CD4-positive, alpha-beta T cell treated with Interleukin-15 for 1 hour (primary cell): ENCODE data around the gene CNTD1.
"Not testable (repeated sequence)": the region's sequence is repeated elsewhere in the genome, so short reads cannot be mapped to it uniquely, and the experiment has no call there.

Experiments
- DNase-seq: peaks from one replicate; pipeline ENCODE4 v3.0.0-alpha.2; 2020

CNTD1 gene

DNA sequence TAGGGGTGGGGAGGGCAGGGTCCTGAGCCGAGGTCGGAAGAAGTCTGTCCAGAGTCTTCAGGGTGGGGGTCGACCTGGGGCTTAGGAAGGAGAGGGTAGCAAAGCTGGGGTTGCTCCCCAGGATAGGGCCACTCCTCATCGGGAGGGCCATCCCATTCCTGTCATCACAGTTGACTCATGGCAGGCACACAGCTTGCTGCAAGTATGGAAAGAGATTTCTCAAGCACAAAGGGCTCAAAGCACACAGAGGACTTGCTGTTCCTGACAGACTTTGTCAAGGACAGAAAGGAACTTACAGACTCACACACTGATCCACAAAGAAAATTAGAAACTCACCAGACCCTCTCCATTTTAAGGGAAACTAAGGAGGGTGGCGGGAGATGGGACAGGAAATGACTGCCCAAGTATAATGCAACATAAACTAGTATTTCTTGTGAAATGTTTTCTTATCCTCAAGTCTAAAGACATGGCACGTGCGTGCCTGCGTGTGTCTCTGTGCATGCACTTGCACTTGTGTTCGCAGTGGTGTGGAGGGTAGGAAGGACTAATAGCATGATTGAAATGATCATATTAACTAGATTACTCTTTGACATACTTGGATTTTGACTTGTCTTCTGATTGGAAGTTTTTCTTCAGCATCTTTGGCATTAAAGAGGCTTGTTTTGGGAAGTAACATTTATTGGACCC, 48.1 kb downstream of the CNTD1 start:
- DNase-seq = no peak

DNA sequence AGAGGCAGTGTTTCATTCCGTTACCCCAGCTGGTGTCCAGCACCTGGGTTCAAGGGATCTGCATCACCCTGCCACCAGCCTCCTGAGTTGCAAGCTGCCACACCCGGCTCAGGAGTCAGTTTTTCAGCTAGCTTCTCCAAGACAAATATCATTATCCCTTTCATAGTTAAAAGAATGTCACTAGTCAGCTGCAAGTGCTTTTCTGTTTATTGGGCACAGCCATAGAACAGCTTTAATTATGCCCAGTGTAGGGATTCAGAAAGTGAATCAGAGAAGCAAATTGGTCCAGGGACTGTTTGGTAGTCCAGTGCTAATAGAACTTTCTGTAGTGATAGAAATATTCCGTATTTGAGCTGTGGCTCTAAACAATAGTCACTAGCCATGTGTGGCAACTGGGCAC, 49.4 kb downstream of the CNTD1 start:
- DNase-seq = no peak

DNA sequence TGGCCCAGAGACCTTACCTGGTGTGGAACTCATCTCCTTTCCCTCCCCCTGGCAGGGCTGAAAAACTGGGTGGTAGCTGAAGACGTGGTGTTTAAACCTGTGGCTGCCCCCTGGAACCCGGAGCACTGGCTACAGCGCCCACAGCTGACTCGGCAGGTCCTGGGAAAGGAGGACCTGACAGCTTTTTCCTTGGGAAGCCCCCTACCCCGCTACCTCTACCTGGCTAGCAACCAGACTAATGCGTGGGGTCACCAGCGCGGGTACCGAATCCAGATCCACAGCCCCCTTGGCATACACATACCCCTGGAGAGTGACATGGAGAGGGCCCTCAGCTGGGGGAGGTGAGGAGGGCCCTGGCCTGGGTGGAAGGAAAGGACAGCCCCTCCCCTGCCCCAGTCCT, 50.4 kb downstream of the CNTD1 start:
- no peak for DNase-seq

DNA sequence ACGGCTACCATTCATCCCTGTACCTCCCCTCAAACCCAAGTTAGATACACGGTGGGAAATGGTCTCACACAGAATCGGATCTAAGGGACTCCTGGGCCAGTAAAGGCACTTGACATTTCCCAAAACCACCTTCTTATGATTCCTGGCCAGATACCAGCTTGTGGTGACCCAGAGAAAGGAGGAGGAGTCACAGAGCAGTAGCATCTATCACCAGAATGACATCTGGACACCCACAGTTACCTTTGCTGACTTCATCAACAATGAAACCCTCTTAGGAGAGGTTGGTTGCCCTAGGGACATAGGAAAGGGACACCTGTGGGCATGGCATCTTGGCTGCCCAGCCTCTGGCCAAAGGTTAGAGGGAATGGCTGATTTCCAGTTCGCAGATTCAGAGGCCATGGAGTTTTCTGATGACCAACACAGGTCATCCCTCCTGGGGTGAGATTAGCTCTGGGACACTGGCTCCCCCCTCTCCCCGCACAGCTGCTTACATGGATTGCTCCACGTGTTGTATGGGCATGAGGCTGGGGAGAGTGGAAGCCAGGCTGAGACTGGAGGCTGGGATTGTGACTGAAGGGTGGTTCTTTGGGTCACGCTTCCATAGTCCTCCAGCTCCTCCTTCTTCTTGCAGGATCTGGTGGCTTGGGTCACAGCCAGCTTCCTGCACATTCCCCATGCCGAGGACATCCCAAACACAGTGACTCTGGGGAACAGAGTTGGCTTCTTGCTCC, 51.0 kb downstream of the CNTD1 start:
- DNase-seq = no peak

DNA sequence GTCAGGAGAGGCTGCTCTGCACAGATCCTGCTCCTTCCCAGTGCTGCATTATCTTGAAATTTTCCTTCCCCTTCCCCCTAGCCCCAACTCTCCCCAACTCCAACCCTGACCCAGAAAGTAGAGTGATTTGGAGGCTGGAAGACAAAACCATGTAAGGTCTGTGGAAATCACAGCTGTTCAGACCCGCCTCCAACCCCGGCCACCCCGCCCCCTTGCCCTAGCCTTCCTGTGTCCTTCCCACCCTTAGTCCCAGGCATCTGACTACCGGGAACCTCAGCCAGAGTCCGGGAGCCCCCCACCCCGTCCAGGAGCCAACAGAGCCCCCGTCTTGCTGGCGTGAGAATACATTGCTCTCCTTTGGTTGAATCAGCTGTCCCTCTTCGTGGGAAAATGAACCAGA, 52.3 kb downstream of the CNTD1 start, which contains the start of gene AOC3:
Gene AOC3, plus strand, starts transcription at position 246 of the 400 bp plus-strand sequence. Its CDS starts 145 bp downstream, at position 391.
- DNase-seq = no peak

DNA sequence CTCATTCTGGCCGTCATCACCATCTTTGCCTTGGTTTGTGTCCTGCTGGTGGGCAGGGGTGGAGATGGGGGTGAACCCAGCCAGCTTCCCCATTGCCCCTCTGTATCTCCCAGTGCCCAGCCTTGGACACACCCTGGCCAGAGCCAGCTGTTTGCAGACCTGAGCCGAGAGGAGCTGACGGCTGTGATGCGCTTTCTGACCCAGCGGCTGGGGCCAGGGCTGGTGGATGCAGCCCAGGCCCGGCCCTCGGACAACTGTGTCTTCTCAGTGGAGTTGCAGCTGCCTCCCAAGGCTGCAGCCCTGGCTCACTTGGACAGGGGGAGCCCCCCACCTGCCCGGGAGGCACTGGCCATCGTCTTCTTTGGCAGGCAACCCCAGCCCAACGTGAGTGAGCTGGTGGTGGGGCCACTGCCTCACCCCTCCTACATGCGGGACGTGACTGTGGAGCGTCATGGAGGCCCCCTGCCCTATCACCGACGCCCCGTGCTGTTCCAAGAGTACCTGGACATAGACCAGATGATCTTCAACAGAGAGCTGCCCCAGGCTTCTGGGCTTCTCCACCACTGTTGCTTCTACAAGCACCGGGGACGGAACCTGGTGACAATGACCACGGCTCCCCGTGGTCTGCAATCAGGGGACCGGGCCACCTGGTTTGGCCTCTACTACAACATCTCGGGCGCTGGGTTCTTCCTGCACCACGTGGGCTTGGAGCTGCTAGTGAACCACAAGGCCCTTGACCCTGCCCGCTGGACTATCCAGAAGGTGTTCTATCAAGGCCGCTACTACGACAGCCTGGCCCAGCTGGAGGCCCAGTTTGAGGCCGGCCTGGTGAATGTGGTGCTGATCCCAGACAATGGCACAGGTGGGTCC, 52.9 kb downstream of the CNTD1 start:
- DNase-seq = not testable (repeated sequence)

DNA sequence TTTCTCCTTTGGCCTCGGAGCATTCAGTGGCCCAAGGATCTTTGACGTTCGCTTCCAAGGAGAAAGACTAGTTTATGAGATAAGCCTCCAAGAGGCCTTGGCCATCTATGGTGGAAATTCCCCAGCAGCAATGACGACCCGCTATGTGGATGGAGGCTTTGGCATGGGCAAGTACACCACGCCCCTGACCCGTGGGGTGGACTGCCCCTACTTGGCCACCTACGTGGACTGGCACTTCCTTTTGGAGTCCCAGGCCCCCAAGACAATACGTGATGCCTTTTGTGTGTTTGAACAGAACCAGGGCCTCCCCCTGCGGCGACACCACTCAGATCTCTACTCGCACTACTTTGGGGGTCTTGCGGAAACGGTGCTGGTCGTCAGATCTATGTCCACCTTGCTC, 53.7 kb downstream of the CNTD1 start:
- no peak for DNase-seq

DNA sequence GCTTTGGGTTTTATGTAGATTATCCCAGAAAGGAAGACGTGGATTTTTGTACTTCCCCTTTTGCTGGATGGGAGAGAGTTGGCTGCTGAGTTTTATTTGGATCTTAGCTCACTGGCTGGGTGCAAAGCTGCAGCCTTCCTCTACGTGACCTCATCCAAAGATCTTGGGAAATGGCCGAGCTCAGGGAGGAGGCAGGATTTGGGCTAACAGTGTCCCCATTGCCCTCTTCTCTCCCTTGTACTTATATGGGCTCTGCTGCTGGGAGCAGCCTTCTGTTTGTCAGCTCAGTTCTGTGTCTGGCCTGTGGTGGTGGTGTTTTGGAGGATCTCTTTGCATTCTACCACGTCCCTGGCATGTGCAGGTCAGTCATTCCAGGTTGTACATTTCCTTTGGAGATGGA, 54.3 kb downstream of the CNTD1 start:
- no peak for DNase-seq

DNA sequence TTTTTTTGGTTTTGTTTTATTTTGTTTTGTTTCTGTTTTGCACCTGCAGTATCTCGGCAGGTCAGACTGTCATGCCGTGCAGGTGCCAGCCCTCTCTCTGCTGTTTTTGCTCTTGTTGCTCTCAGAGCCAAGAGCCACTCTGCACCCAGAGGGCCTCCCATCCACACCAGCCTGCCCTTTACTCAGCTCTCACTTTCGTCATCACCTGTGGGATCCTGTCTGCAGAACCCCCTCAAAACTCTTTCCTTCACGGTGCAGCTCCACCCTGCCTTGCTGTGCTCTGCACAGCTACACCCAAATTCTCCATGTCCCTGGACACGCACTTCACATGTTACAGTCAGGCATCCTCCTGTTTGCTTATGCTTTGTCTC, 54.9 kb downstream of the CNTD1 start:
- no peak for DNase-seq

DNA sequence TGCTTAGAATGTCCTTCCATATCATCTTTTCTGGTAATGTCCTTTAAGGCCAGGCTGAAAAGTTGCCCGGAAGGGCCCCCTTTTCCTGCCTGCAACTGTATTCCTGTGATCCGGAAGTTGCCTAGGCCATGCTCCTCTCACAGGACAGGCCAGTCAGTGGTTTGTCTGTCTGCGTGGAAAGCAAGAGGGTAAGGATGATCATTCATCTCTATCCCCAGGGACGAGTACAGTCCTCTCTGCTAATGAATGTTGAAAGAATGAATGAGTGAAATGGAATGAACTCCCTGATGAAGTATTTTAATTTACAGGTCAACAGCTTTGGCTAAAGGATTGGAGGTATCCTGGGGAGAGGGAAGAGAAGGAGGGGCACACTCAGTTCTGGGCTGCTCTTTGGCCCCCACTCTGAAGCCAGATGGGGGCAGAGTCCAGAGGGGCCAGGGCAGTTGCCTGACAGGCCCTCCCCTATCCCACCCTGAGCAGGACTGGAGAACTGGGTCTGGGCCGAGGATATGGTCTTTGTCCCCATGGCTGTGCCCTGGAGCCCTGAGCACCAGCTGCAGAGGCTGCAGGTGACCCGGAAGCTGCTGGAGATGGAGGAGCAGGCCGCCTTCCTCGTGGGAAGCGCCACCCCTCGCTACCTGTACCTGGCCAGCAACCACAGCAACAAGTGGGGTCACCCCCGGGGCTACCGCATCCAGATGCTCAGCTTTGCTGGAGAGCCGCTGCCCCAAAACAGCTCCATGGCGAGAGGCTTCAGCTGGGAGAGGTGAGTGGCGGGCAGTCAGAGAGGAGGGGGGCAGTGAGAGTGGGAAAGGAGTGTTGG, 55.5 kb downstream of the CNTD1 start:
- DNase-seq = no peak

DNA sequence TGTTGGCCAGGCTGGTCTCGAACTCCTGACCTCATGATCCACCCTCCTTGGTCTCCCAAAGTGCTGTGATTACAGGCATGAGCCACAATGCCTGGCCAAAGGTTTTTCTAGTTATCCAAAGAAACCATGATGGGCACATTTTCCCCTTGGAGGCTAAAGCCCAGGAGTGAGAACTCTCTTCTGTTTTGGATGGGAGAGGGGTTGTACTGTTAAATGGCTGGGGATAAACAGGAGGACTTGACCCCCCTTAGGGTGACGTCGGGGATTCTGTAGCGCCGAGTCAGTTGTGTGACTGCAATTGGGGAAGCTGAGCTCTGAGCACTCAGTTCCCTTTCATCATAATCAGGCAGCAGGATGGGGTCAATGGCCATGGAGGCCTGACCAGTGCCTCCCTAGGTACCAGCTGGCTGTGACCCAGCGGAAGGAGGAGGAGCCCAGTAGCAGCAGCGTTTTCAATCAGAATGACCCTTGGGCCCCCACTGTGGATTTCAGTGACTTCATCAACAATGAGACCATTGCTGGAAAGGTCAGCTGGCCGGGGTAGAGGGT, 56.5 kb downstream of the CNTD1 start:
- DNase-seq = no peak

DNA sequence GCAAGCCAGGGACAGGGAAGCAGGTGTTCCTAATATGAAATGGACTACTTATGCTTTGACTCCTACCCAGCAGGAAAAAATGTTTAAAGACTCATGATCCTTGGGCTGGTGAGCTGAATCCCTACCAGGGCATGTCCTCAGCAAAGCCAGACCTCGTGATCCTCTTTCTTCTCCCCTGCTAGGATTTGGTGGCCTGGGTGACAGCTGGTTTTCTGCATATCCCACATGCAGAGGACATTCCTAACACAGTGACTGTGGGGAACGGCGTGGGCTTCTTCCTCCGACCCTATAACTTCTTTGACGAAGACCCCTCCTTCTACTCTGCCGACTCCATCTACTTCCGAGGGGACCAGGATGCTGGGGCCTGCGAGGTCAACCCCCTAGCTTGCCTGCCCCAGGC, 57.4 kb downstream of the CNTD1 start:
- not testable (repeated sequence) for DNase-seq

DNA sequence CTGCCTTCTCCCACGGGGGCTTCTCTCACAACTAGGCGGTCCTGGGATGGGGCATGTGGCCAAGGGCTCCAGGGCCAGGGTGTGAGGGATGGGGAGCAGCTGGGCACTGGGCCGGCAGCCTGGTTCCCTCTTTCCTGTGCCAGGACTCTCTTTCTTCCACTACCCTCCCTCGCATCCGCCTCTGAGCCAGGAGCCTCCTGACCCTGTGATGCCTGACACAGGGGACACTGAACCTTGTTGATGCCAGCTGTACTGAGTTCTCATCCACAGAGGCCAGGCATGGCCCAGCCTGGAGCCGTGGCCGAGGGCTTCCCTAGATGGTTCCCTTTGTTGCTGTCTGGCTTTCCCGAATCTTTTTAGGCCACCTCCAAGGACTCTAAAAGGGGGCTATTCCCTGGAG, 57.9 kb downstream of the CNTD1 start:
- not testable (repeated sequence) for DNase-seq

DNA sequence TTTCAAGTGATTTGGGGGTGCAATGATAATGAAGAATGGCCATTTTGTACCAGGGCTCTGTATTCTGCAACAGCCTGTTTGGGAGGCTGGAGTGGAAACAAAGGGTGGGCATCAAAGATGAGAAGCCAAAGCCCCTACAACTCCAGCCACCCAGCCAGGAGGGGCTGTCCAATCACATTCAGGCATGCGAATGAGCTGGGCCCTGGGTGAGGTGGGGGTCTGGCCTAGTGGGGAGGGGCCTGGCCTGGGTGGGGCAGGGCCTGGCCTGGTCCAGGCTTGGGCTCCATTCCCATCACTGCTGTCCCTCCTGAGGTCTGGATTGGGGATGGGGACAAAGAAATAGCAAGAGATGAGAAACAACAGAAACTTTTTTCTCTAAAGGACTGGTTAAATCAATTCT, 58.7 kb downstream of the CNTD1 start:
- no peak for DNase-seq
